IPS DF 19.7 (cell line): ENCODE data around the gene SNRNP70.
"Not testable (repeated sequence)": the region's sequence is repeated elsewhere in the genome, so short reads cannot be mapped to it uniquely, and the experiment has no call there.

Source experiments
- DNase-seq: peaks from one replicate; pipeline ENCODE4 v3.0.0-alpha.2; 2013; ENCODE audit warnings: low read depth, low spot score

SNRNP70 gene

DNA sequence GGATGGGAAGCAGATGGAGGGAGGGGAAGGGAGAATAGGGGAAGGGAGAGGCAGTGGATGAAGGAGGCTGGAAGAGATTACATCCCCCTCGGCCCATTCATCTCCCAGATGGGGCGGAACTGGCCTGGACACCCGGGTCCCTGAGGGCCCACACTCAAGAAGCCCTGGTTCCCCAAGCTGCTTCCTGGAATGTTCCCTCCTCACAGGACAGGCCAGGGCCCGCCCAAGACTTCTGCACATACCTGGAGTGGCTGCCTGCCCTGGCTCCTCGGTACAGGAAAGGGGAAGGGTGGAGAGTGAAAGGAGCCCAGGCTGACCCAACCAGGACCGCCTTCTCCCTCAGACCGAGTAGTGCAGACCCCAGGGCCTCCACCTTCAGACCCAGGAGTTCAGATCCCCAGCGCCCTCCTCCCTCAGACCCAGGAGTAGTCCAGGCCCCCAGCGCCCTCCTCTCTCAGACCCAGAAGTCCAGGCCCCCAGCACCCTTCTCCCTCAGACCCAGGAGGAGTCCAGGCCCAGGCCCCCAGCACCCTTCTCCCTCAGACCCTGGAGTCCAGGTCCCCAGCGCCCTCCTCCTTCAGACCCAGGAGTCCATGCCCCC, 21.1 kb upstream of the SNRNP70 start:
- no peak for DNase-seq

DNA sequence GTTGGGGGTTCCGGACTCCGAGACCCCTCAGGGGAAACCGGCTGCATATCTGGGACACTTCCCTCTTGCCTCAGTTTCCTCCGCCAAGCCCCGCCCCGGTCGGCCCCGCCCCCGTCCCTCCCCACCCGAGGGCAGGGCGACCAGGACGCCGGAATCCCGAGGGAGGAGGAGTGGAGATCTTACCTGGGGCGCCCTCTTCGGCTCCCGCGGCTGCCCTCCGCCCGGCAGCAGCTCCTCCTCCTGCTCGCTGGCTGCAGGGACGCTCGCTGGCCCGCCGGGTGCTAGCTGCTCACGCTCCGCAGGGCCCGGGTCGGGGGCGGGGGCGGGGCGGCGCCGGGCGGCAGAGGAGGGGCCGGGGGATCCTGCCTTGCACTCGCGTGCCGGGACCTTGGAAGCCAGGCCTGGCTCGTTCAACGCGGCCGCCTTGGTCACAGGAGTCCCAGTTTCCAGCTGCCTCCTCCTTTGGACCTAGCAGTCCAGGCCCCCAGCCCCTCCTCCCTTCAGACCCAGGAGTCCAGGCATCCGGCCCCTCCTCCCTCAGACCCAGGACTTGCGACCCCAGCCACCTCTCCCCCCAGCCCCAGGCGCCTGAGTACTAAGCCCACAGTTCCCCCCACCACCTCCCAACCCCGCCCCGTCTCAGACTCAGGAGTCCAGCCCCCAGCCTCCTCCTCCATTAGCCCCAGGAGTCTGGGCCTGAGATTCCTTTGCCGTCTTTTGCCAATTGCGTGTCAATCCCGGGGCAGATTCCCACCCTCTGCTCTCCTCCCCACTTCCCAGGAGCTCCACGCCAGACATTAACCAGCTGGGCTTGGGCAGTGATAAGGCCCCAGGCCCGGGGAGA, 20.3 kb upstream of the SNRNP70 start, which contains the start of gene NTF4:
Gene NTF4, minus strand, starts transcription at position 51 of the 844 bp plus-strand sequence. CDS start 2,821 bp downstream, outside the sequence.
- DNase-seq = no peak

DNA sequence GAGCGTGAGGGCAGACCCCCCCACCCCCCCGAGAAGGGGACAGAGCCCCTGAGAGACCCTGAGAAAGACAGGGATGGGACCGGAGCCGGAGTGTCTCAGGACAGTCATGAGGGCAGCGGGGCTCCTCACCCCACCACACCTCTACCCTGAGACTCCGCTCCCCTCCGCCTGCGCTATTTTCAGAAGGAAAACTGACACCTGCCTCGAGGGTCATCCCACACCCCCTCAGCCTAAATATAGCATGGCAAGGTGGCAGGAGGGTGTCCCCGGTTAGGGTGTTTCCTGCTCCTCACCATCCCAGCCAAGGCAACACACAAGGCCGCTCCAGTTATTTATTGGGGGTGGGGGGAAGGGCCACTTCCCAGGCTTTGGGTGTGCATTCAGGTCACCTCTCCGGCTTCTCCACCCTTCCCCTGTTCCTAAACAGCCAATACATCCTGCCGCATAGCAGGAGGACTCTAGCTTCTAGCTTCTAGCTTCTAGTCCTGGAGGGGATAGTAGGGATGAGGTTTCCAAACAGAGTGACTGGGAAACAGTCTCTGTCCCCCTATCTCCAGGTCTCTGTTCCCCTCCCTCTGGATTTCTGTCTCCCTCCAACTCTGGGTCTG, 19.2 kb upstream of the SNRNP70 start:
- no peak for DNase-seq

- DNase-seq = no peak
These were observed 17.7 kb upstream of the SNRNP70 start for GRCh38 chr19:49067554-49067953.

GRCh38 chr19:49069026-49069425, 16.2 kb upstream of the SNRNP70 start:
- DNase-seq = no peak

- DNase-seq = no peak
These were observed 14.8 kb upstream of the SNRNP70 start for GRCh38 chr19:49070416-49070815.

GRCh38 chr19:49071860-49072547, 13.2 kb upstream of the SNRNP70 start:
- no peak for DNase-seq

- DNase-seq = no peak
These were observed 11.5 kb upstream of the SNRNP70 start for GRCh38 chr19:49073514-49074378.

DNA sequence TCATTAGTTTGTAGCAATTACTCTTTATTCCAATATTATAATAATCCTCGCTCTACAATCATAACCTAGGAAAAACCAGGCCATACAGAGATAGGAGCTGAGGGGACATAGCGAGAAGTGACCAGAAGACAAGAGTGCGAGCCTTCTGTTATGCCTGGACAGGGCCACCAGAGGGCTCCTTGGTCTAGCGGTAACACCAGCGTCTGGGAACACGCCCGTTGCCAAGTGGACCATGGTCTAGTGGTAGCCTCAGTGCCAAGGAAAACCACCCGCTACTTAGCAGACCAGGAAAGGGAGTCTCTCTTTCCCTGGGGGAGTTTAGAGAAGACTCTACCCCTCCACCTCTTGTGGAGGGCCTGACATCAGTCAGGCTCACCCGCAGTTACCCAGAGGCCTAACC, 10.4 kb upstream of the SNRNP70 start:
- not testable (repeated sequence) for DNase-seq

DNA sequence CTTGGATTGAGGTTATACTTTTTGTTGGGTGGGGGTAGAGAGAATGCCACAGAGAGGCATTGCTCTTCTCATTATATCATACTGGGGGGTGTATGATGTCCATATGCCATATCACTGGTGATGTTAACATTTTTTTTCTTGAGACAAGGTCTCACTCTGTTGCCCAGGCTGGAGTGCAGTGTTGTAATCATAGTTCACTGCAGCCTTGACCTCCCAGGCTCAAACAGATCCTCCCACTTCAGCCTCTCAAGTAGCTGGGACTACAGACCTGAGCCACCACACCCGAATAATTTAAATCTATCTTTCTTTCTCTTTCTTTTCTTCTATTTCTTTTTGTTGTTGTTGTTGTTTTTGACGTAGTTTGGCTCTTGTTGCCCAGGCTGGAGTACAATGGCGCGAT, 4.9 kb upstream of the SNRNP70 start:
- no peak for DNase-seq

DNA sequence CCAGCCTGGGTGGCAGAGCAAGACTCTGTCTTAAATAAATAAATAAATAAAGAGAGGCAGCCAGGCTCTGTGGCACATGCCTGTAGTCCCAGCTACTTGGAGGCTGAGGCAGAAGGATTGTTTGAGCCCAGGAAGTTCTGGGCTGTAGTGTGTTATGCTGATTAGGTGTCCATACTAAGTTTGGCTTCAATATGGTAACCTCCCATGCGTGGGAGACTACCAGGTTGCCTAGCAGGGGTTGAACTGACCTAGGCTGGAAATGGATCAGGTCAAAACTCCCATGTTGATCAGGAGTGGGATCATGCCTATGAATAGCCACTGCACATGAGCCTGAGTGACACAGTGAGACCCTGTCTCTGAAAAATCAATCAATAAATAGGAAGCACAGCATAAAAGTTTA, 4.0 kb upstream of the SNRNP70 start:
- DNase-seq = no peak

- DNase-seq = no peak
These were observed 838 bp upstream of the SNRNP70 start for GRCh38 chr19:49084206-49085019.

DNA sequence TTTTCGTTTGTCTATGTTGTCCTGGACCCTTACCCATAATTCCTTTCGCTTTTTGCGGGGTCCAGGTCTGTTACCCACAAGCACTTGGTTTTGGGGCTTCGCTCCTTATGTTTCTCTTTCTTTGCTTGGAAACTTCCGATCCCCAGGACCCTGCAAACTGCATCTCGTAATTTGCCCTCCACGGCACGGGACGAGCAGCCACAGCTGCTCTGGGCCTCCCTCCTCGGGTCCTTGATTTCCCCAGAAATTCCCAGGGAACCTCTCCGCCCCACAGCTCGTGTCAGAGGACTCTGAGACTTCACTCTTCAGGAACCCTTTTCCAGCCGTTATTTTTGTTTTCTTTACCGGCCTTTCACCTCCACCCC, 599 bp downstream of the SNRNP70 start:
- no peak for DNase-seq

DNA sequence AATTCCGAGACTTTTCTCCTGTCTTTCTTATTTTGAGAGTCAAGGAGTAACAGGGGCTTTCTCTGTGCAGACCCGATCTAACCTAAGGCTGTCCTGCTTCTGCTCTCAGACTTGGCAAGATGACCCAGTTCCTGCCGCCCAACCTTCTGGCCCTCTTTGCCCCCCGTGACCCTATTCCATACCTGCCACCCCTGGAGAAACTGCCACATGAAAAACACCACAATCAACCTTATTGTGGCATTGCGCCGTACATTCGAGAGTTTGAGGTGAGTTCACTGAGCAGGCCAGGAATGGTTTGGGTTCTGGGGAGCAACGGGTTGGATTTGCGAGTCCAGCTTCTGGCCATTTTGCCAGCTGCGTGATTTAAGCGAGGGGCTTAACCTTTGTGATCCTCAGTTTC, 1.0 kb downstream of the SNRNP70 start:
- DNase-seq = no peak

GRCh38 chr19:49091391-49092038, 6.3 kb downstream of the SNRNP70 start:
- DNase-seq = no peak

GRCh38 chr19:49092686-49093085, 7.4 kb downstream of the SNRNP70 start:
- DNase-seq = no peak

GRCh38 chr19:49094505-49095482, 9.5 kb downstream of the SNRNP70 start:
- no peak for DNase-seq

DNA sequence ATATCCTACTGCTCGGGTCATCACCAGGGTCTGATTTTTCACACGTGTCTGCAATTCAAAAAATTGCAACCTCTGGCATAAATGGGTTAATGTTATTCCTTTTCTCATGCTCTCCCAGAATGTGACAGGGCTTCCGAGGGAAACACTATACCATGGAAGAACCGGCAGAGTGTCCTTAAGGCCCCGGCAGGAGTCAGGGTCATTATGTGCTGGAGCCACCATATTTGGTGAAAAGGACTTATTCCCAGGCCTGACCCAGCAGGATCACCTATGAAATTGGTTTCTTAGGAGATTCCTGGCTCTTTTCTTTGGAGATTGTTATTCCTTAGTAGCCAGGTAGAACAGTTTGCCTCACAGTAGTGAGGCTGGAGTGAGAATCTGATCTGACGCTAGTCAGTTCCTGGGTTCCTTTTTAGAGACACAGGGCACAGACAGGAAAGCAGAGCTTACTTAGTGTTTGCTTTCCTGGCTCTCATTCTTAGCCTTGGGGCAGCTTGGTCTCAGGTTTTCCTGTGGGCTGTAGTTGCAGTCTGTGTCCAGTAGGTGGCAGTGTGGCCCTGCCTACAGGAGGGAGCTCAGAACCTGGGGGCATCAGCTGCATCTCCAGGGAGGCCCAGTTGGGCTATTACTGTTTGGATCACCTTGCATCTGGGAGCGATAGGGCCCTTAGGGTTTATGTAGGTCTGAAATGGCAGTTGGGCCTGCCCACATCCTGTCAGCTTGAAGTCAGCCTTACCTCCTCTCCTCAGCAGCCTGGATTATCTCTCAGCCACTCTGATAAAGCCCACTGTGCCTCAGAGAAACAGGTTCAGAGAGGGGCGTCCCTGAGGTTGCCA, 12.4 kb downstream of the SNRNP70 start:
- DNase-seq = no peak
